ENCODE results near the gene DSG3.
"Not testable (repeated sequence)": the region's sequence is repeated elsewhere in the genome, so short reads cannot be mapped to it uniquely, and the experiment has no call there.

DSG3 gene

GRCh38 chr18:31493941-31494340 is 46.4 kb downstream of the DSG3 start:
- peaks cover 4% of the 10 kb centered on the region for H3K9me3 Mint-ChIP-seq (ENCODE audit: low read depth)
- peaks cover 4% of the 10 kb centered on the region for H3K4me1 Mint-ChIP-seq (ENCODE audit: low read depth)
- H3K27me3 Mint-ChIP-seq = peaks cover 29% of the 10 kb centered on the region
- H3K4me3 Mint-ChIP-seq = no peak overlapping the region
- no peaks in the 10 kb centered on the region for H3K36me3 Mint-ChIP-seq
- H3K27ac Mint-ChIP-seq = no peak overlapping the region

- not testable (repeated sequence) for H3K4me3 Mint-ChIP-seq; H3K4me1 Mint-ChIP-seq (ENCODE audit: low read depth); H3K9me3 Mint-ChIP-seq (ENCODE audit: low read depth); H3K36me3 Mint-ChIP-seq; H3K27ac Mint-ChIP-seq
- peaks cover 29% of the 10 kb centered on the region for H3K27me3 Mint-ChIP-seq
Observed at GRCh38 chr18:31494705-31495244, 47.2 kb downstream of the DSG3 start.

DNA sequence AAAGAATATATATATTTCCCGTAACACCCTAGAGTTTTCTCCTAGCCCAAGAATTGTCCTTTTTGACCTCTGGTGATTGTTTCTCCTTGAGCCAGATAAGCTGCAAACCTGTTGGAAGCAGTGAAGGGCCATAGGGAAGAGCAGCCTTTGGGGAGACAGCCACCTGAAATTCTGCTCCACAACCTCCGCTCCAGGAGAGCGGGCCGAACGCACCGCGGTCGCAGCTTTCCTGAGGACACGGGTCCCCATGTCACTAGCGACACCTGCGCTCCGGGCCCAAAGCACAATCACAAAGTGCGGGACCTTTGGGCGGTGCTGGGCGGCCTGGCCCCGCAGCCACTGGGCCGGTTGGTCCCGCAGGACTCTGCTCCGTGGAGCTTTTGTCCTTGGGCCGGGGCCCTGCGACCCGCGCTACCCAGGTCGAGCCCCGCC is 49.9 kb downstream of the DSG3 start:
- peaks cover 37% of the 10 kb centered on the region for H3K27me3 Mint-ChIP-seq
- no peaks in the 10 kb centered on the region for H3K36me3 Mint-ChIP-seq
- no peaks in the 10 kb centered on the region for H3K9me3 Mint-ChIP-seq (ENCODE audit: low read depth)
- H3K4me3 Mint-ChIP-seq = peak overlapping the region; percentile 53
- H3K27ac Mint-ChIP-seq = no peak overlapping the region
- peaks cover 6% of the 10 kb centered on the region for H3K4me1 Mint-ChIP-seq (ENCODE audit: low read depth)

- Mint-ChIP-seq H3K4me1 (ENCODE audit: low read depth) (peaks cover 6% of the 10 kb centered on the region), H3K27ac (no peak within 1 kb of the TSS), H3K4me3 (peak within 1 kb of the TSS; percentile 79), H3K36me3 (no peaks in the 10 kb centered on the region), H3K9me3 (ENCODE audit: low read depth) (no peaks in the 10 kb centered on the region), H3K27me3 (peaks cover 35% of the 10 kb centered on the region)
Observed at GRCh38 chr18:31497836-31498573, 50.5 kb downstream of the DSG3 start, which contains the start of gene DSG2. Gene DSG2 (plus strand): TSS chr18:31498177. CDS start chr18:31498252, 75 bp downstream.

- peak overlapping the region; percentile 79 for H3K4me3 Mint-ChIP-seq
- no peaks in the 10 kb centered on the region for H3K9me3 Mint-ChIP-seq (ENCODE audit: low read depth)
- H3K36me3 Mint-ChIP-seq = no peaks in the 10 kb centered on the region
- H3K27ac Mint-ChIP-seq = no peak overlapping the region
- H3K27me3 Mint-ChIP-seq = peaks cover 35% of the 10 kb centered on the region
- peaks cover 6% of the 10 kb centered on the region for H3K4me1 Mint-ChIP-seq (ENCODE audit: low read depth)
Observed at GRCh38 chr18:31498574-31499524, 51.3 kb downstream of the DSG3 start.

- H3K9me3 Mint-ChIP-seq (ENCODE audit: low read depth) = no peaks in the 10 kb centered on the region
- peaks cover 33% of the 10 kb centered on the region for H3K27me3 Mint-ChIP-seq
- no peak overlapping the region for H3K4me3 Mint-ChIP-seq
- peaks cover 6% of the 10 kb centered on the region for H3K4me1 Mint-ChIP-seq (ENCODE audit: low read depth)
- no peaks in the 10 kb centered on the region for H3K36me3 Mint-ChIP-seq
- no peak overlapping the region for H3K27ac Mint-ChIP-seq
Observed at GRCh38 chr18:31500051-31500688, 52.6 kb downstream of the DSG3 start.

DNA sequence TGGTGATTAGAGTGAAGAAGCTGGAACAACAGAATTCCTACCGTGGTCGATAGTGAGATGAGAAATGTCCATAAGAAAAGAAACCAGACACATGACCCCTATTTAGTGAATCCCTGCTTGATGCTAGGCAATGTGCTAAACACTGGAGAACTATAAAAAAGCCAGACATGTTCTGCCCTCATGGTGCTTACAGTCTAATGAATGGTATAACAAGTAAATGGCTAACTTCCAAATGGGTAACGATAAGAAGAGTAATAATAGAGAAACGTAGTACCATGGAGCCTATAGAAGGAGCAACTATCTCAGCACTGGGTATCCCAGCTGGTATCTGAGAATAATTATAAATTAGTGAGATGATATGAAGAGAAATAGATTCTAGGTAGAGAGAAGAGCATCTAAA is 55.5 kb downstream of the DSG3 start:
- peaks cover 23% of the 10 kb centered on the region for H3K27me3 Mint-ChIP-seq
- peaks cover 6% of the 10 kb centered on the region for H3K4me1 Mint-ChIP-seq (ENCODE audit: low read depth)
- no peaks in the 10 kb centered on the region for H3K9me3 Mint-ChIP-seq (ENCODE audit: low read depth)
- no peak overlapping the region for H3K27ac Mint-ChIP-seq
- H3K4me3 Mint-ChIP-seq = no peak overlapping the region
- no peaks in the 10 kb centered on the region for H3K36me3 Mint-ChIP-seq

GRCh38 chr18:31504455-31505147 is 57.1 kb downstream of the DSG3 start:
- Mint-ChIP-seq H3K27ac (no peak overlapping the region), H3K27me3 (peaks cover 17% of the 10 kb centered on the region), H3K36me3 (no peaks in the 10 kb centered on the region), H3K4me3 (no peak overlapping the region), H3K9me3 (ENCODE audit: low read depth) (no peaks in the 10 kb centered on the region), H3K4me1 (ENCODE audit: low read depth) (no peaks in the 10 kb centered on the region)

DNA sequence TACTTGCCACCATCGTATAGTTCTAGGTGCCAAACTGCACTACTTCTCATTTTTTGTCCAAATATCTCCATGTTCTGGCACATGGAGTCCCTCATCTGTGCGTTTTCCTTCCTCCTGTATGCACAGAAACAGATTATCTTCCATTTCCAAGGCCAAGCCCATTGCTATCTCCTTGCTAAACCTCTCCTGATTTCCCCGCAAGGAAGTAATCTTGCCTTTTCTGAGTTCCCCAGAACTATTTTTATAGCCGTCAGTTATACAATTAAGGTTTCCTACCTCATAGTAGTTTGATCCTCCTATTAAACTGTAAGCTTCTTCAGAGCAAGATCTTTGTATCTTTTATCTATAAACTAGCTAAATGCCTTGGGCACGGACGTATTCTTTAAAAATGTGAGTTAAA is 57.6 kb downstream of the DSG3 start:
- peaks cover 15% of the 10 kb centered on the region for H3K27me3 Mint-ChIP-seq
- no peaks in the 10 kb centered on the region for H3K4me1 Mint-ChIP-seq (ENCODE audit: low read depth)
- H3K9me3 Mint-ChIP-seq (ENCODE audit: low read depth) = no peaks in the 10 kb centered on the region
- no peak overlapping the region for H3K27ac Mint-ChIP-seq
- no peak overlapping the region for H3K4me3 Mint-ChIP-seq
- H3K36me3 Mint-ChIP-seq = no peaks in the 10 kb centered on the region

DNA sequence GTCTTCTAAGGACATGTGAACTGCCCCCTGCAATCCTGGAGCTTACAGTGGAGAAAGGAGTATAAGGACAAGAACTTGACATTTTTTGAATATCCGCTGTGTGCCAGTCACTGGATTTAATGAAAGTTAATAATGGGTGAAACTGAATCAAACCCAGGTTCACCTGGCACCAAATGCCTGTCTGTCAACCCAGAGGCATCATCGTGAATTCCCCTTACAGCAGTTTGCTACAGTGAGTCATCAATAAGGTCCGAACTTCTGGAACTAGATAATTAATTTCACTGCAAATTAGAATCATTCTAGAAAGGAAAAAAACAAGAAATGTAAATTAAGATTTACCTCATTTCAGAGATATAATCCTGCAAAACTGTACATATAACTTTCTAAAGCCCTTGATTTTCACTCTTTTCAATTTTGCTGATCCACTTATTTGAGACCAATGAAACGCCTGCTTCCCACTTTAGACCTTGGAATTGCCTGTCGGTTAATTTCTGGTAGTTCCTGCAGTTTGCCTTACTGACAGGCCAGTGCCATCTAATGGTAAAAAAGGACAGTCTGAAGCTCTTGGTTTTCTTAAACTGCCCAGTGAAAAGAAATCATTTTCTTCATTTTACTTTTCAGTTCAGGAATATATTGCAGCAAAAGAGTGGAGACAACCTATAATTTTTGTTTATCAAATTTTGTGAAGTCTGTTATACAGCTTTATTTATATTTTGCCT is 58.6 kb downstream of the DSG3 start:
- no peaks in the 10 kb centered on the region for H3K9me3 Mint-ChIP-seq (ENCODE audit: low read depth)

DNA sequence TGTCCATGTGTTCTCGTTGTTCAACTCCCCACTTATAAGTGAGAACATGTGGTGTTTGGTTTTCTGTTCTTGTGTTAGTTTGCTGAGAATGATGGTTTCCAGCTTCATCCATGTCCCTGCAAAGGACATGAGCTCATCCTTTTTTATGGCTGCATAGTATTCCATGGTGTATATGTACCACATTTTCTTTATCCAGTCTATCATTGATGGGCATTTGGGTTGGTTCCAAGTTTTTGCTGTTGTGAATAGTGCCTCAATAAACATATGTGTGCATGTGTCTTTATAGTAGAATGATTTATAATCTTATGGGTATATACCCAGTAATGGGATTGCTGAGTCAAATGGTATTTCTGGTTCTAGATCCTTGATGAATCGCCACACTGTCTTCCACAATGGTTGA is 59.6 kb downstream of the DSG3 start:
- H3K9me3 Mint-ChIP-seq (ENCODE audit: low read depth); H3K4me1 Mint-ChIP-seq (ENCODE audit: low read depth); H3K4me3 Mint-ChIP-seq; H3K36me3 Mint-ChIP-seq; H3K27ac Mint-ChIP-seq: not testable (repeated sequence)
- H3K27me3 Mint-ChIP-seq = peaks cover 10% of the 10 kb centered on the region

More for the DNA sequence above, 58.6 kb downstream of the DSG3 start:
- no peak overlapping the region for H3K4me3 Mint-ChIP-seq
- H3K36me3 Mint-ChIP-seq = no peaks in the 10 kb centered on the region
- H3K27me3 Mint-ChIP-seq = peaks cover 11% of the 10 kb centered on the region
- no peaks in the 10 kb centered on the region for H3K4me1 Mint-ChIP-seq (ENCODE audit: low read depth)
- no peak overlapping the region for H3K27ac Mint-ChIP-seq

- Mint-ChIP-seq H3K9me3 (ENCODE audit: low read depth) (no peaks in the 10 kb centered on the region), H3K27ac (no peak overlapping the region), H3K27me3 (peaks cover 12% of the 10 kb centered on the region)
Observed at GRCh38 chr18:31508781-31509180, 61.2 kb downstream of the DSG3 start.

DNA sequence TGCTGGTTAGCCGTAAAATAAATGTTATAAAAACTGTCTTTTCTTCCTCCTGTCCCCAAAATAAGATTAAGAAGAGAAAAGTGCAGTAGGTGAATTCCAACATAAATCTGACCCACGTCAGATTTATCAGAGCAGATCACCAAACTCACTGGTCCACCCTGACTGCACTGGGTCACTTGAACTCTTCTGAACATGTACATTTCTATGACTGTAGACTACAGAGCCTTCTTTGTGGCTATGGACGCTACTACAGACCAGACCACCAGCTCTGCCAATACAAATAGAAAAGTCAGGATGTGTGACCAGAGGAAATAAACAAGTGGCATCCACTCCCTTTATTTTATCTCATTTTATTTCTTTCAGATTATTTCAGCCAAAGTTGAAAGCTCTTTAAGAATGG is 62.0 kb downstream of the DSG3 start:
- Mint-ChIP-seq H3K4me1 (ENCODE audit: low read depth) (no peaks in the 10 kb centered on the region), H3K4me3 (no peak overlapping the region), H3K27ac (no peak overlapping the region), H3K27me3 (peaks cover 12% of the 10 kb centered on the region), H3K36me3 (no peaks in the 10 kb centered on the region), H3K9me3 (ENCODE audit: low read depth) (no peaks in the 10 kb centered on the region)

More at GRCh38 chr18:31508781-31509180, 61.2 kb downstream of the DSG3 start:
- Mint-ChIP-seq H3K4me1 (ENCODE audit: low read depth) (no peaks in the 10 kb centered on the region), H3K4me3 (no peak overlapping the region), H3K36me3 (no peaks in the 10 kb centered on the region)

GRCh38 chr18:31510319-31510718 is 62.8 kb downstream of the DSG3 start:
- no peak overlapping the region for H3K27ac Mint-ChIP-seq
- no peaks in the 10 kb centered on the region for H3K4me1 Mint-ChIP-seq (ENCODE audit: low read depth)
- H3K4me3 Mint-ChIP-seq = no peak overlapping the region
- peaks cover 12% of the 10 kb centered on the region for H3K27me3 Mint-ChIP-seq
- no peaks in the 10 kb centered on the region for H3K36me3 Mint-ChIP-seq
- H3K9me3 Mint-ChIP-seq (ENCODE audit: low read depth) = no peaks in the 10 kb centered on the region

Measured in activated naive CD8-positive, alpha-beta T cell (primary cell).